ENCODE data around the gene DPY30.

The DPY30 gene

DNA sequence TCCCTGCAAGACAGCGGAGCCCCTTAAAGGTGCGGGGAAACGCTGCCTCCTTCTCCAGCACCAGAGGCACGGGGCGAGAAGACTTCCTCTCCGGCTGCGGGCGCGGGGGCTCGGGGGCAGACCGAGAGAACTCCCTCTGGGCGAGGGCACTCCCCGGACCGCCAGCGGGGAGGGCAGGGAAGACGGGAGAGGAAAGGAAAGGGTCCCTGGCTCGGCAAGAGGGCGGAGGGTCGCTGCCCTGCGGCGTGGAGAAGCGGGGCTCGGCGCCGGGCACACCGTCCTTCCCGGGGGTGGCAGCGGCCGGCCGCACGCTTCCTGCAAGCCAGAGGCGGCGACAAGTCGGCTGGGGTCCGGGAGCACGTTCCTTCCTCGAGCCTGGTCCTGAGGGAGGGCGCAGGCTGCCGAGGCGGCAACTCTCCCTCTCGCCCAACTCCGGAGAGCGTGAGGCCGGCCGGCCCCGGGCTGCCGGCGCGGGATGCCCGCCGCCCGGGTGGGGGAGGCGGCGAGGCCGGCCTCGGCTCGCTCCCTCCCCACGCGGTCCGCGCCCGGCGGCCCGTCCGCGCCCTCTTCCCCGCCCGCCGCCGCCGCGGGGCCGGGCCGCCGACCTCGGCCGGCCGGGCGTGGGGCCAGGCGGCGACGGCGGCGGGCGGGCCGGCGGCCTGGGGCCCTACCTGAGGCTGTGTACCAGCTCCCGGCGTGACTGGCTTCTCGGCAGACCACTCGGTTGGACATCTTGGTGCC, 29.9 kb downstream of the DPY30 start:
- peak; percentile 46 to 78 (median 71) for DNase-seq

- peak in 2 of 4 experiments; percentile 1 to 7 for DNase-seq
Measured at GRCh38 chr2:32008805-32009515, 30.6 kb downstream of the DPY30 start.

- no peak for DNase-seq
Measured at GRCh38 chr2:32007121-32007391, 32.5 kb downstream of the DPY30 start.

DNA sequence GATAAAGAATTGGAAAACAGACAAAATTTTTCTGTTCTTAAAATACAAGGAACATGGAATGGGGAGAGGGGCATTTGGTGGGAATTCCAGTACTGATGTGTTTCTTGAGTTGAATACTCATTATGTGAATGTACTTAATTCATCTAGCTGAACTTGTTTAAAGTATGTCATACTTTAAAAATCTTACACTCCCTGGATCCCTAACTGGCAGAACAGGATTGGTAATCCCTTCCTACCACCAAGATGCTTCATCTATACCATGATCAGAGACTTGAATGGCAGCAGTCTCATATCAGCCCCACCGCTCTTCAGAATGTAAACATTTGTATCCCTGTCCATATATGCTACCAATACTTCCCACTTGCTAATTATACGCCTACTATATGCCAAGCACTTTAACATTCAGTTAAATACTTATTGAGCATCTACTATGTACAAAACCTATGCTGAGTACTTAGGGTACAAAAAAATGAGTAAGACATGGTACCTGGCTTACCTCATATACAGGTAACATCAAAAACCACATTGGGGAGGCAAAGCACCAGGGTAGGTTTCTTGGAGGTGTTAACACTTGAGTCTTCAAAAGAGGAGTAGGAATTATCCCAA, 34.1 kb downstream of the DPY30 start:
- no peak for DNase-seq

GRCh38 chr2:32003791-32004190, 35.8 kb downstream of the DPY30 start:
- no peak for DNase-seq

DNA sequence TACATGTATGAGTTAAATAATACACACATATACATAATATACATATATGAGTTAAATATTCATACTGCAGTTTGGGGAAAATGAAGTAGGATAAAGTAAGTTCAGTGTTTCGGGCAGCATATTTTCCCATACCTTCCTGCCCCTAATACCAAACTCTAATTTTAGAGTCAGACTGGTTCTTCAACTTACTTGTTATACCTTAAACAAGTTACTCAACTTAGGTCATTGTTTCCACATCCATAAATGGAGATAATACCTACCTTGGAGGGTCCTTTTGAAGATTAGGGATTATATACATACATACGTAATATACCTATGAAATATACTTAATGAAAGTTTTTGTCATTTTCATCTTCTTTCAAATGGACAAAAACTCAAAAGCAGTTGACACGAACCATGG, 37.2 kb downstream of the DPY30 start:
- no peak for DNase-seq

DNA sequence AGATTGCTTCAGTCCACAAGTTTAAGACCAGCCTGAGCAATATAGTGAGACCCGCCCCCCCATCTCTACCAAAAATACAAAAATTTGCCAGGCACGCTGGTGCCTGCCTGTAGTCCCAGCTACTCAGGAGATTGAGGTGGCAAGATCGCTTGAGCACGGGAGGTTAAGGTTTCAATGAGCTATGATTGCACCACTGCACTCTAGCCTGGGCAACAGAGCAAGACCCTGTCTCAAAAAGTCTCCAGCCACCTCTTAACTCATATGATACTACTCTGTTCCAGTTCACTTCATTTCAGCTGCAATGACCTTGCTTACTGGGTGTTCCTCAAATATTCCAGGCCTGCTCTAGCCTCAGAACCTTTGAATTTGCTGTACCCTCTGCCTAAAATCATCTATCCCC, 40.2 kb downstream of the DPY30 start:
- no peak for DNase-seq

- DNase-seq: peak; percentile 9 to 53 (median 33)
Measured at GRCh38 chr2:31998731-31999383, 40.7 kb downstream of the DPY30 start.

DNA sequence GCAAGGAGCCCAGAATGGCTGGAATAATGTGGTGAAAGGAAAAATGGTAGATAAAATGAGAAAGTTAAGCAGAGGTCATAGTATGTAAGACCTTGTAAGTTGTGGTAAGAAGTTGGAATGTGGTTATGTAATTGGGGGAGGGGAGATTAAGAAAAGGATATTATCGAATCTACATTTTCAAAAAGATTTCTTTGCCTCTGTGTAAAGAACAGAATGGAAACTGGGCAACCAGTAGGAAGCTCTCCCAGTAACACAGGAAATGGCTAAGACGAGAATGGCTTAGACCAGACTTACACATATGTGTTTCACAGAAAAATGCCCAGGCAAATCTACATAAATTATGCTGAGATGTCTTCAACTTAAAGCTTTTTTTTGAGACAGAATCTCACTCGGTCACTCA, 42.0 kb downstream of the DPY30 start:
- no peak for DNase-seq

DNA sequence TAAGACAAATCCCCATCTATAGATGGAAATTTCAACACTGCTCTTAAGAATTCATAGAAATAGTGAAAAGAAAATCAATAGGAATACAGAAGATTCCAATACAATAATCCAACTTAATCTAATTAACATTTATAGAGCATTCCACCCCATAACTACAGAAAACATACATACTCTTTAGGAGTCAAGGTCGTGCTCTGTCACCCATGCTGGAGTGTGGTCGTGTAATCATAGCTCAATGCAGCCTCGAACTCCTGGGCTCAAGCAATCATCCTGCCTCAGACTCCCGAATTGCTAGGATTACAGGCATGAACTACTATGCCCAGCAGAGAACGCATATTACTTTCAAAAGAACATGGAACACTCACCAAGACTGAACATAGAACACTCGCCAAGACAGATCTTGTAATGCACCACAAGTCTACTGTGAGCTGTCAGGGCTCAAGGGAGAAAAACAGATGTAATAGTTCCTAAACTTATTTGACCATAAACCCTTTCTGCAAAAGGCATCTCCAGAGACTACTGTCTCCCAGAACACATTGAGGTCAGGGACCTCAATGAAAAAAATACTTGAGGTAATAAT, 42.9 kb downstream of the DPY30 start:
- no peak for DNase-seq

DNA sequence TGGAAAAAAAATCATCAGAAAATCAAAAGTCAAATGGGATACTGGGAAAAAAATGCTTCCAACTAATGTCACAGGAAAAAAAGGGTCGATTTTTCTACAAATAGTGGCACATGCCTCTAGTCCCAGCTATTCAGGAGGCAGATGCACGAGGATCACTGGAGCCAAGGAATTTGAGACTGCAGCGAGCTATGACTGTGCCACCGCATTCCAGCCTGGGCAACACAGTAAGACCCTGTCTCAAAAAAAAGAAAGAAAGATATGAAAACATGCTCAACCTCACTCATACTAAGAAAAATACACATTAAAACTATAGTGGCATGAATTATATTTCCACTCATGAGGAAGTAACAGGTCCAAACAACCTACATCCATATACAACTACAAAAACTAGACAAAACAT, 46.7 kb downstream of the DPY30 start:
- no peak for DNase-seq

GRCh38 chr2:31992025-31992579, 47.5 kb downstream of the DPY30 start:
- no peak for DNase-seq

DNA sequence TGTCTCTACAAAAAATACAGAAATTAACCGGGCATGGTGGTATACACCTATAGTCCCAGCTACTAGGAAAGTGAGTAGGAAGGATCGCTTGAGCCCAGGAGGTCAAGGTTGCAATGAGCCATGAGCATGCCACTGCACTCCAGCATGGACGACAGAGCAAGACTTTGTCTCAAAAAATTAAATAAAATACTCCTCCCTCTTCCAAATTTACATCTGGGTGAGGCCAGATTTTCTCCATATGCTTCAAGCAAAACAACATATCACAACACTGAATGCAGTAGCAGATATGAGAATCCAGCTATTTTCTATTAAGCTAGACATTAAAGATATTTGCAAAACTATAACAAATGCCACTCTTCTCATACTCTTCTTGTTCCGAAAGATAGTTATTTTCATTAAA, 49.7 kb downstream of the DPY30 start:
- no peak for DNase-seq

- peak in 3 of 4 experiments; percentile 14 to 56 (median 20) for DNase-seq
Measured at GRCh38 chr2:31987454-31988220, 52.0 kb downstream of the DPY30 start.

- DNase-seq: no peak
Measured at GRCh38 chr2:31986906-31987305, 52.7 kb downstream of the DPY30 start.

GRCh38 chr2:31983762-31984467, 55.7 kb downstream of the DPY30 start:
- peak in 1 of 4 experiments; percentile 16 for DNase-seq

DNA sequence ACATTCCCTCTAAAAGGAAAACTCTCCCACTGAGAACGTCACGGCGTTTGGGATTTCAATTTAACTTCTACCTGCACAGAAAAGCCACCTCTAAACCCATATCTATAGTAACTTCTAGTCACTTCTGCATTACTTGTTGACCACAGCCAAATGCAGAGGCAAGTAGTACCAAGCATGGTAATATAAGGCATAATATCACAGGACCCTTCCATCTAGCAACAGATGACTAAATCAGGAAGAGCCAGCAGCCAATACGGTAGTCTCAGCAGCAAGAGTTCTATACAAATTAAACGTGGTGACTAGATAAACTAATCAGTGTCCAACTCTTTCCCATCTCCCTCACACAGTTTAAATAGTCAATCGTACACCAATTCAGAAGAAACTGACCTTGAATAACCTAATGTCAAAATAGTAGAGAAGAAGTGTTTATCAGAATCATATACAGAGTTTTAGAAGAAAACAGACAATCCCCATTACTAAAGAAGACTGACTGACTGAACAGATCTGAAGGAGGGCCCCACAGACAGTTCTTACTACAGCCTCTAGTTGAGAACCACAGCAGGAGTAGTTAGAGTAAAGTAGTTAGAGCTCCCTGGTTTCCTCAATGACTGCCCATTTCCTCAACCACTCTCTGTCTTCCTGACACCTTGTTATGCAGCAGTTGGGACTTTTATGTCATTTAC, 58.8 kb downstream of the DPY30 start:
- DNase-seq: peak; percentile 38 to 70 (median 50)

DNA sequence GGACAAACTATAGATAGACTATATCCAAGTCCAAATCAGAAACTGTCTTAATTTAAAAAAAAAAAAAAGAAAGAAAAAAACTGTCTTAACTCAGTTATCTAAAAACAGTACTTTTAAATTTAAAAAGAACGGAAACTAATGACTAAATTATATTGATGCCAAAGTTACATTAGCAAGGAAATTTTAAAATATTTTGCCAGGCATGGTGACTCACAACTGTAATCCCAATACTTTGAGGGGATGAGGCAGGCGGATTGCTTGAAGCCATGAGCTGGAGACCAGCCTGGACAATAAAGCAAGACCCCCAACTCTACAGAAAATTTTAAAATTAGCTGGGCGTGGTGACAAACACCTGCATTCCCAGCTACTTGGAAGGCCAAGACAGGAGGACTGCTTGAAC, 59.6 kb downstream of the DPY30 start:
- DNase-seq: no peak

GRCh38 chr2:31979018-31979417, 60.6 kb downstream of the DPY30 start:
- DNase-seq: no peak

DNA sequence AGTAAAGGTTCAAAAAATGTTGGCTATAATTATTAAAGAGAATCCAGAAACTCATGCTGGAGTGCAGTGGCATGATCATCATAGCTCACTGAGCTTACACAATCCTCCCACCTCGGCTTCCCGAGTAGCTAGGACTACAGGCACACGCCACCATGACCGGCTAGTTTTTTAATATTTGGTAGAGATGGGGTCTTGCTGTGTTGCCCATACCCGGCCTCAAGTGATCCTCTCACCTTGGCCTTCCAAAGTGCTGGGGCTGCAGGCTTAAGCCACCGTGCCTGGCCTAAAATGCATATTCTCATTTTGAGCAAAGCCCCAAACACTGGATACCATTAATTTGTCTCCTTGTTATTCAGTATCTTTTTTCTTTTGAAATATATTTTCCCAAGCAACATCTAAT, 61.2 kb downstream of the DPY30 start:
- DNase-seq: no peak
